HS-27A (cell line): ENCODE results near the gene TRIM4.
"Not testable (repeated sequence)": the region's sequence is repeated elsewhere in the genome, so short reads cannot be mapped to it uniquely, and the experiment has no call there.

Source experiments
- DNase-seq: peaks from one replicate; pipeline ENCODE4 v3.0.0-alpha.2; 2012; ENCODE audit warnings: low read depth, missing footprints

TRIM4 gene

GRCh38 chr7:99919814-99920112, 433 bp upstream of the TRIM4 start:
- no peak for DNase-seq

GRCh38 chr7:99910976-99911375, 8.4 kb downstream of the TRIM4 start:
- DNase-seq: no peak

- DNase-seq: no peak
Observed at GRCh38 chr7:99901581-99901980, 17.7 kb downstream of the TRIM4 start.

- no peak for DNase-seq
Observed at GRCh38 chr7:99899830-99900519, 19.4 kb downstream of the TRIM4 start.

GRCh38 chr7:99898836-99899235, 20.5 kb downstream of the TRIM4 start:
- DNase-seq: no peak

- DNase-seq: no peak
Observed at GRCh38 chr7:99898023-99898357, 21.3 kb downstream of the TRIM4 start.

- DNase-seq: no peak
Observed at GRCh38 chr7:99897322-99898022, 21.9 kb downstream of the TRIM4 start.

GRCh38 chr7:99894738-99895137, 24.6 kb downstream of the TRIM4 start:
- DNase-seq: no peak

- DNase-seq: no peak
Observed at GRCh38 chr7:99893280-99893679, 26.1 kb downstream of the TRIM4 start.

- not testable (repeated sequence) for DNase-seq
Observed at GRCh38 chr7:99890348-99890747, 29.0 kb downstream of the TRIM4 start.

GRCh38 chr7:99888366-99888765, 31.0 kb downstream of the TRIM4 start:
- DNase-seq: not testable (repeated sequence)

- DNase-seq: no peak
Observed at GRCh38 chr7:99881370-99881769, 38.0 kb downstream of the TRIM4 start.

GRCh38 chr7:99876933-99877332, 42.4 kb downstream of the TRIM4 start, which contains the start of gene OR2AE1:
TSS of gene OR2AE1 (minus strand) at chr7:99877033. CDS start at chr7:99877033, 0 bp downstream.
- DNase-seq: no peak

GRCh38 chr7:99876491-99876890, 42.8 kb downstream of the TRIM4 start:
- no peak for DNase-seq

GRCh38 chr7:99868246-99868645, 51.1 kb downstream of the TRIM4 start:
- DNase-seq: no peak

GRCh38 chr7:99867477-99867876, 51.9 kb downstream of the TRIM4 start:
- DNase-seq: not testable (repeated sequence)

GRCh38 chr7:99863847-99864440, 55.4 kb downstream of the TRIM4 start:
- DNase-seq: peak; percentile 12

- peak; percentile 43 for DNase-seq
Observed at GRCh38 chr7:99860281-99861127, 58.8 kb downstream of the TRIM4 start.

GRCh38 chr7:99855236-99855635, 64.1 kb downstream of the TRIM4 start:
- DNase-seq: no peak

GRCh38 chr7:99848420-99849216, 70.7 kb downstream of the TRIM4 start:
- DNase-seq: no peak

GRCh38 chr7:99844328-99844727, 75.0 kb downstream of the TRIM4 start:
- DNase-seq: no peak

GRCh38 chr7:99843808-99844207, 75.5 kb downstream of the TRIM4 start:
- no peak for DNase-seq
